Measurements from ENCODE around the gene SLF2.

The SLF2 gene

DNA sequence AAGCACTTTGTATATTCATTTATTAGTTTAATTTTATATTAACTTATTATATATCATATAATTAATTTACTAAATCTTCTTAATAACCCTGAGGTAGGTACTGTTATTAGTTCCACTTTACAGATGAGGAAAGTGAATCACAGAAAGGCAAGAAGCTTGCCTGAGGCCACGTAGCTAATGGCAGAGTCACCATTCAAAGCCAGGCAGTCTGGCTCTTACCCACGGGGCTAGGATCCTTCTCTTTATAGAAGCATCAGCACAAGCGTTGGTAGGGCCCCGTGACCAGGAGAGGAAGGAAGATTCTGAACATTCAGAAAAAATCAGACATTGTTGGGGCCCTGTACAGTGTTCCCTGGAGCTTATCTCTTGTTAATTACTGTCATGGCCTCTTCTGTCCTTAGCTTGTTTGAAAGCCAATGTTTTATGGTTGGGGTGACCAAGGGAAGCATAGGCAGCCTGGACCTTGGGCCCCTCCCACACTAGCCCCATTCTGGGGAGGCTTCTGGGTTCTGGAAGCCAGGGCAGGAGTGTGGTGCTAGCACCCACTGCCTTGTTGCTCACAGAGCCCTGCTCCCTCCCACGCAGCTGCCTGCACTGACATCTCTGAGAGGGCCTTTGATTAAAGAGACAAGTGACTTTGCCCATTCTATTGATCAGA is 31.1 kb upstream of the SLF2 start:
- peak; percentile 60 for DNase-seq

DNA sequence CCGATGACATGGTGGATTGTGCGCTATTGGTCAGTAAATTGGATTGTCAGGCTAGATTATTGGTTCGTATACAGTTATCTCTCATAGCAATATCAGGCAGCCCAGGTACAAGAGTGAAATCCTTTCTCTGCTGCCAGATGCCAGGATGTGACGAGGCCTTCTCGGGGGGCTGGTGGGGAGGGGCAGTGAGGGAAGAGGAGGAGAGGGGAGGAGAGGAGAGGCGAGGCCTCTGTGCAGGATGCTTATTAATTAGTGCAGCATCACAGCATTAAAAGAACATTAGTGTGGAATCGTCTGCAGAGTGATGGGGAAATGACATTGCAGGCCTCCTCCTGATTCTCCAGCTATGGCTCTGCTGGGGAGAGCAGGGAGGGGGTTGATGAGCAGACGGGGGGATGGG is 30.5 kb upstream of the SLF2 start:
- peak; percentile 37 for DNase-seq

DNA sequence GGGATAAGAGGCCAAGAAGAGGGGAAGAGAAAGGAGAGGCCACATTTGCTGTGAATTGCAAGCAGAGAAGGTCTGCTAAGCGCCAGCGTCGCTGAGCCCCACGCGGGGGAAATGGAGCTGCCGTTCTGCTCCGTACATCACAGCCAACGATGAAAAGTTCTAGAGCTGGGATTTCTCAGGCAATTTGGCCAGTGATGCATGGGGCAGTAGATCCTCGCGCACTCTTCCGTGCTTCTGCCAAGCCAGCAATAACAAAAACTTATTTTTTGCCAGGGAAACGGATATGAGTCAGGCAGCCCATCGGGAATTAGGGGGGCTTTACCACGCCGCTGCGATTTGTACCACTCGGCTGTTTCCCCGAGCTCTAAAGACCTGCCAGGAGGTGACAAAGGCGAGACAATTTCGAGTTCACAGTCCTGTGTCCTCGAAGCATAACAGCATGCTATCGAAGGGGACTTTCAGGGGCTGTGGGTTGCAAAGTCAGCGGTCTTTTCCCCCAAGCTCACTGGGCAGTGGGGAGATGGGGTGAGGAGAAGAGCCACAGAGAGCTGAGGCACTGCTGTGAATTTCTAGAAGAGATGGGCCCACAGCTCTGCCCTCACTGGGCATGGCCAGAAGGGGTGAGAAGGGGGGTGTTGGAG is 30.0 kb upstream of the SLF2 start:
- DNase-seq, result peak; percentile 14

DNA sequence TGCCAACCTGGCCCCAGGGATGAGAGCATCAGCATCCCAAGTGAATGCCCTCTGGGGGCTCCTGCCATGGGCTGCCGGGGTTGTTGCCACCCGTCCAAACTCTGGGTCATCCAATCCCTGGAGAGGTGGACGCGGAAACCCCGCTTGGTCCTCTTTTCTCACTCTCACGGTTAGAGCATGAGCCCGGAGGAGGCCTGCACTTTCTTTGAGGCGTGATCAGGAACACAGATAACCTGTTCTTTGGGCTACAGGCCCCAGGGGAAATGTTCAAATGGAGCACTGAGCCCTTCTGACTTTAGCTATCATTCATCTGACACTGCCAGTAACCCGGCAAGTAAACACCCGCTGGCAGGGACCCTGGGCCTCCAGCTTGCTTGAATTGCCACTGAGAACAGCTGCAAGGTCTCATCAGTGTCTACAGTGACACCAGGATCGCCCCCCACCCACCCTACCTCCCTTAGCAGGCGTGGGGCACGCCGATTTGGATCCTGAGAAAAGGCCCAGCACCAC is 29.4 kb upstream of the SLF2 start:
- peak; percentile 53 for DNase-seq

DNA sequence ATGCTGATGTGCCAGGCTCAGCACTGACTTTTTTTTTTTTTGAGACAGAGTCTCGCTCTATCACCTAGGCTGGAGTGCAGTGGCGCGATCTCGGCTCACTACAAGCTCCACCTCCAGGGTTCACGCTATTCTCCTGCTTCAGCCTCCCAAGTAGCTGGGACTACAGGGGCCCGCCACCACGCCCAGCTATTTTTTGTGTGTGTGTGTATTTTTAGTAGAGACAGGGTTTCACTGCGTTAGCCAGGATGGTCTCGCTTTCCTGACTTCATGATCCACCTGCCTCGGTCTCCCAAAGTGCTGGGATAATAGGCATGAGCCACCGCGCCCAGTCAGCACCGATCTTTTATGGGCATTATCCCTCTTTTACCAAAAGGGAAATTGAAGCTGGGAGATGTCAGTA is 27.2 kb upstream of the SLF2 start:
- DNase-seq, result peak; percentile 27

DNA sequence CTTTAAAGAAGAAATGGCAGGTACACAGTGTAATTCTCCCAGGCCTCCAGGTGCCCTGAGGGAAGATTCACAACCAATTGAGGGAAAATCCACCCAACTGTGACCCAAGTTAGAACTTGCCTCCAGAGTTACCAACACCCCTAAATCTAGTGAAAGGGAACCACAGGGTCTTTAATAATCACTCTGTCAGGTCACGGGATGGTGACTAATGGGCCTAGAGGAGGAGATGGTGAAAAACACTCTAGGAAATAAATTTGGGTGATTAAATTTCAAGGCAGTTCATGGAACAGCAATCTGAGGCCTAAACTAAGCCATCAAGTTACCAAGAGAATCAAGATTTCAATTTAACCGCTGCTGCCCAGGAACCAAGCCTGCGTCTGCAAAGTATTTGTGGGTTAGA is 26.7 kb upstream of the SLF2 start:
- no peak for DNase-seq

DNA sequence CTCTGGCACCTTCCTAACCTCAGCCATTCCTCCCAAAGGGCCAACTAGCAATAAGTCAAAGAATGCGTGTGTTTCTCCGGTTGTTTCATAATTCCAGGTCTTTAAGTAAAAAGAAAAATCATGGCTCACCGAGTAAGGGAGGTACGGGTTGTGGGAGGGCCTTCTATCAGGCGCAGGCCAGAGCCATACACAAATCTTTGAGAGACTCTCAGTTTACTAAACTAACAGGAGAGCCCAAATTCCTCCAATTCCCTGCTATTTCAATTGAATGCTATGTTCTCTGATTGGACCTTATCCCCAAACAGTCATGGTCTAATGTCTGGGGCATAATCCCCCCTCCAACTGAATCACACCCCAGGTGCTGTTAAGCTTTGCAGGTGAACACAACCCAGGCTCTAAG is 26.2 kb upstream of the SLF2 start:
- DNase-seq, result no peak

DNA sequence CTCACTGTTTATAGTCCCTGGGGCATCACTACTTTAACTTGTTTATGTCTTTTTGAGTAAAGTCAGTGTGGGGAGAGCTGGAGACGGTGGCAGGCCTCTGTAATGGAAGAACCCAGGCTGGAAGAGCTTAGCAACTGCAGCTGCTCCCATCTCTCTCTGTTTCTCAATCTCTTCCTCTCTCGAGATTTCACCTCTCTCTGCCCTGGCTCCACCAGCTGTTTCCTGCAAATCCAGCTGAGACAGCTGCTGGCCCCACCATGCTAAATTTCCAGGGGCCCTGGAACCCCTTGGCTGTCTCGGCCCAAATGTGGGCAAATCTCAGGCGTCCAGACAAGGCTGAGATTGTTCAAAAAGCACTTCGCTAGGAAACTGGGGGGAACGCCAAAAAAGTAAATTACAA is 25.8 kb upstream of the SLF2 start:
- peak; percentile 21 for DNase-seq

DNA sequence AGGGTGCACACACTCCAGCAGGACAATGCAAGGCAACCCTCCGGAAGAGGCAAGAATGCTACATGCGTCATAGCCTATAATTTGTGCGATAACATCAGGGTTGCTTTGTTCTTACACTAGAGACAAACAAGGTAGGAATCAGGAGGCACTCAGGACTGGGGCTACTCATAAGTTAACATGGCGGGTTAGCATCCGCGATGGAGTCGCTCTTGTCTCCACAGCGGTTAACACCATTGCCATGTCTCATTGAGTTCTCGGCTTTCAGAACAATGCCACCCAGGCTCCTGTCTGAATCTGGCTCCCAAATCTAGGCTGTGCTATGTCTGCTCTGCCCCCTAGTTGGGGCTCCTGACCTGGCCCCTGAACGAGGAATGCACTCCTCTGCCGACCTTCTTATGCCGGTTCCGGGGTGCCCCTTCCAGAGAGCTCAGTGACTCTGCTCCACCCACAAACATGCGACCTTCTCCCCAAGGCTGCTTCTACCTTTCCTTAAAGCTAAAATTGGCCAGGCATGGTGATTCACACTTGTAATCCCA is 24.9 kb upstream of the SLF2 start:
- DNase-seq, result peak; percentile 14

DNA sequence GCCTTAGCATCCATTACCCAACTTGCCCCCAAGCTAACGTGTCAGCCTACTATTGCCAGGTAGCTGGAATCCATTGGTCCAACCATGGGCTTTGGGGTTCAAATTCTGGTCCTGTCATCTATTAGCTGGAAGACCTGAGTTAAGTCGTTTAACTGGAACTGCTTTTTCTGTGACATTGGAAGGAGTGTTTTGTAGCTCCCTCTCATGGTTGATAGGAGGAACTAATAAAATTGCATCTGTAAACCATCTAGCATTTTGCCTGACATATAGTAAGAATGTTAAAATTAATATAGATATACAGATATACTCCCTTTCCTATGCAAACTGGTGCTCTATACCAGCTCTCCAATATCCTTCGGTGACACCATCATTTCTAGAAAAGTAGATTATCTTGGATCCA is 23.8 kb upstream of the SLF2 start:
- peak; percentile 22 for DNase-seq

DNA sequence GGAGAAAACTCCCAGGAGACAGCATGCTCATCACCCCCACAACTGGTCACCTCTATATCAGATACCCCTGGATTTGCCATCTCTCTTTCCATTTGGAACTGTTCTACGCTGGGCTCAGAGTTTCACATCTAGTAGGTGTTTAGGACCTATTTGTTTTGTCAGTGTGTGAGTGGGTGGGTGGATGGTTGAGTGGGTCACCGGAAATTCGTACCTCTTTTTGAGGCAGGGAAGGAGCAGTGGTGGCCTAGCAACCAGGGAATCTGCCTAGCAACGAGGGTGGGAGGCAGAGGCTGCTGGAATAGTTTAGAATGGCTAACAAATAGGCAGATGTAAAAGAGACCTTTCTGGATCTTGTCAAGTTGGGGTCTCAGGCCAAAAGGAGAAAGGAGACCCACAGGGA is 23.2 kb upstream of the SLF2 start:
- DNase-seq, result no peak

DNA sequence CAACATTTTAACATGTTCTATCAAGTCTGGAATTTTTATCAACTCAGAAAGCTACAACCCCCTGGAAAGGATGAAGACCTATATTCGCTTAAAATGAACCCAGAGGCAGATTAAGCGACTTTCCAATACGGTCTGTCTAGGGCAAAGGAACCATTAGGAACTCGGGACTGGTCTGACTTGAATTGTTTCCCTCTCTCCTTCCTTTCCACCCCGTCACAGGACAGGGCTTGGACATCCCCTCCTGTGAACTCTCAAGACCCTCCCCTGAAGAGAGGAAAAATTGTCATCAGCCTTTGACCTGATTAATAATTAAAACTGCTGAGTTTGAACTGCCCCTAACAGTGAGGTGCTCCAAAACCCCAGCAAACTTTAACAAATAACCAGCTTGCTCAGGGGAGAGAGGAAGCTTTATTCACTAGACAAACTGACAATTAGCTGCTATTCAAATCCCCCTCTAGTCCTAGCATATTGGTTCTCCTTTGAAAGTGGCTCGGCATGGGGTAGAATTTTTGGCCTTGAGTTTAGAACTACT is 22.6 kb upstream of the SLF2 start:
- DNase-seq, result no peak

DNA sequence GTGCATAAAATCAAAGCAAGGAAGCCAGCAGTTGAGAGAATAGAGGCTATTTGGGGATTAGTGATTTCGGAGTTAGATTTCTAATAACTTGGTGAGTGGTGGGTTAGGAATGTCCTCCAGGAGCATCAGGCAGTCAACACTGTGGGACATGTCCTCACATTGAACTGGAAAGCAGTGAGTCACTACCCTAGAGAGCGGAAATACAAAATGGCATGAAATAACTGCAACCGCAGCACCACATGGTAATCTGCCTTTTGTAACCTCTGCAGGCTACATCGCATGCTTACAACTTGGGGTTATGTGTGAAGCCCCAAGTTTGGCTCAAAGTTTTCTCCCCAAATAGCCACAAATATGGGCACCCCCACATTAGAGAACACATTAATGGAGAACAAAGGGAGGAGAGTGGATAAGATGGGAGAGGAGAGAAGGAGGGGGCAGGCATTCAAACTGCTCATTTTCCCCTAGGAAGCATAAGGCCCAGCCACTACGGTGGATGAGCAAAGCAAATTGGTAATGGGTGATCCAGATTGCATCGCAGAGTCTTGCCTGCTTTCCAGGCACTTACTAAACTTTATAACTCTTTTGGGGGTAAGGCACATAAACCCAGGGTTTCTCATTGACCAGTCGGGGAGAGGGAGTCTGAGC is 22.0 kb upstream of the SLF2 start:
- peak; percentile 30 for DNase-seq

DNA sequence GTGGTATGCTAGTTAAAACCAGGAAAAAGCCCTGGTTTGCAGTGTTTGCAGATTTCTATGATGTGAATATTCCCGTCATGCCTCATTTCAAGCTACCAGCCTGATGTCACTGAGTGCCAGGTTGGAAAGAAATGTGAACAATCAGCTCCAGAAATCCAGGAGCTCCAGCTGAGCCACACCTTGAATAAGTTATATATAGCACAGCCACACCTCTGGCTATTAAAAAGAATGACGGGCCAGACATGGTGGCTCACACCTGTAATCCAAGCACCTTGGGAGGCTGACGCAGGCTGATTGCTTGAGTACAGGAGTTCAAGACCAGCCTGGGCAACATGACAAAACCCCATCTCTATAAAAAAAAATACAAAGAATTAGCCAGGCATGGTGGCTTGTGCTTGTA is 18.7 kb upstream of the SLF2 start:
- no peak for DNase-seq

DNA sequence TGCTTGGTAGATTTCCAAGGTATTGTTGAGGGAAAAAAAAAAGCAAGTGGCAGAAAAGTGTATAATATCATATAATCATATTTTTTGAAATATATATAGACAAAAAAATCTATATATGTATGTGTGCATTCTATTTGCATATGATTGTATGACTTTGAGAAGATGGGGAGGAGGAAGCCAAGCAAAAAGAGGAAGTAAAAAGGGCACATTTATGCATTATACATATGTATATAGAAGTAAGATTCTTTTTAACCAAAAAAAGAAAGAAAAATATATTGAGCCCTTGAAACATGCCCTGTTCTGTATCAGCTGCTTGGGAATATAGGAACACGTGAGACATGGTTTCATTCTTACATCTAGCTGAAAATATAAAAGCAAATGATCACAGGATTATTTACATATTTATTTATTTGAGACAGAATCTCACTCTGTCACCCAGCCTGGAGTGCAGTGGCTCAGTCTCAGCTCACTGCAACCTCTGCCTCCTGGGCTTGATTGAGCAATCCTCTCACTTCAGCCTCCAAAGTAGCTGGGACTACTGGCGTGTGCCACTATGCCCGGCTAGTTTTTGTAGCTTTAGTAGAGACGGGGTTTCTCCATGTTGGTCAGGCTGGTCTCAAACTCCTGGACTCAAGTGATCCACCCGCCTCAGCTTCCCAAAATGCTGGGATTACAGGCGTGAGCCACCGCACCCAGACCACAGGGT is 18.0 kb upstream of the SLF2 start:
- no peak for DNase-seq

DNA sequence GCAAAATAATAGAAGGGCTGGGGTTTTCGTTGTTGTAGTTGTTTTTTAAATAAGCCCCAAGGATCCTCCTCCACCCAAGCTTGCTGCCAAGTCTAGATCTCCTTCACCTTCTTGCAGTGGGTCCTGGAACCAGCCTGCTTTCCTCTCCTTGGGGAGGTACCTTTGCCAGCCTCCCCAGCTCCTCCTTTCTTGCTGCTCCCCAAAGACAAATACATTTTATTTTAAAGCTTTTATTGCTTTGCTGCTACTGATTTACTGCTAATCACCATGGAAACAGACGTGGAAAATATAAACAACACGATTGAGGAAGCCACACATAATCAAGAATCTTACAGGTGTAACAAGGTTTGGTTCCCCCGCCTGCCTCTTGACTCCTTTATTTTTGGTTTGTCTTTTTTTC is 17.4 kb upstream of the SLF2 start:
- DNase-seq, result no peak

DNA sequence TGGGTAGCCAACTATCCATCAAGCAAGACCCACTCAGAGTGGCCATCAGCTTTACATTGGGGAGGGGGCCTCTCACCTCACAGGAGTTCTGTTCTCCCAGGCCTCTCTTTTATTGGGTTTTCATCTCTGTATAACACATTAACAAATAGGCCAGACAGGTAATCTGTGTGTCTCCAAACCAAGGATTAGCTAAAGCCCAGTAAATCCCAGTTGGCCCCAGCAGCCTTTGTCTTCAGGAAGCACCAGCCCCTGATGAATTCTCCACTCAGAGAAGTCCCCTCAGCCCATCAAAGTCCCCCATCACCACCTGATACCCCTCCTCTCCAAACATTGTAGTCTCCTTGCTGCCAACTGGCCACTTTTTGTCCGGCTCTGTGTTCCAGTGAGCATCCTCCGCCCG is 16.9 kb upstream of the SLF2 start:
- no peak for DNase-seq

DNA sequence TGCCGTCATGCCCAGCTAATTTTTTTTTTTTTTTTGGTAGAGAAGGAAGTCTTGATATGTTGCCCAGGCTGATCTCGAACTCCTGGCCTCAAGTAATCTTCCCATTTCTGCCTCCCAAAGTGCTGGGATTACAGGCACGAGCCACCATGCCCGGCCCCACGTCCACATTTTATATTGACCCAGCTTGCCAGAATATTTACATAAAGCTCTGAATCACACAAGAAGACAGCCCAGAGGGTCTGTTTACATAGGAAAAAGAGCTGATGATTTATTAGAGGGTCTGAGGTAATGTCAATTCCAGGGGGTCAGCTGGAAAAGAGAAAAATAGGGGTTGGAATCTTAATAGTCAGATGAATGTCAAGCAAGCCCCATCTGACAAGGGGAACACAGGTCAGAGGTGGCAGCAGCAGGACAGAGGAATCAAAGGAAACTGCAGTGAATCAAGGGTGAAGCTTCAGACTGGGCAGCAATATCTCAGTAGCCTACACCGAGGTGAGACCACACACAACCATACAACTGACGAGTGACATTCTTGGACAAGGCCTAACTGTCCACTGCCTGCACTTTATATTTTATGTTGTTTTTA is 15.8 kb upstream of the SLF2 start:
- no peak for DNase-seq

DNA sequence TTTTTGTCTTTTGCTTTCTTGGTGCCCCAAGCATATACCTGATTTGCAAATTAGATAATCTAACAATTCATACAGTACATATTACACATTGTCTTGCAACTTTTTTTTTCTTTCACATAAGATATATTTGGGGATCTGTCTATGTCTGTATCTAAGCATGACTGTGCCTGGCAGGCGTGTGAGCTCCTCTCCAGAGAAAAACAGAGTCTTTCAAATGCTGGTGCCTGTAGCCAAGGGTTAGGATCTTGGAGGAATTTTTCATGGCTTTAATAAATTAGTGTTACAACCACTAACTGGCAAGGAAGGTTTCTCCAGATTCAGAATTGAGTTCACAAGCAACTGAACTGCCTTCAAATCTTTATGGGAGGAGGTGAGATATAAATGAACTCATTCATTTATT is 14.8 kb upstream of the SLF2 start:
- DNase-seq, result no peak

DNA sequence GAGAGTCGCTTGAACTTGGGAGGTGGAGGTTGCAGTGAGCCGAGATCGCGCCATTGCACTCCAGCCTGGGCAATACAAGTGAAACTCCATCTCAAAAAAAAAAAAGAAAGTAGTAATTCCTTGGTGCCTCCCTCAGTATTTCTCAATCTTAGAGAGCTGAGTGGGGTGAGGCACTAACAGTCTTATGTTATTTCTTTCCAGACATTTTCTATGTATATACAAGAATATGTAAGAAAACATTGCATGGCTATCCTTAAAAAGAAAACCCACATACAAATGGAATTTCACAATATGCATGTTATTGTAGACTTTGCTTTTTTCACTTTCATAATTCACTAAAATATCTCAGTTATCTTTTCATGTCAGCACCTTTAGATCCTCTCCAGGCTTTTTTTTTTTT is 13.6 kb upstream of the SLF2 start:
- DNase-seq, result no peak

DNA sequence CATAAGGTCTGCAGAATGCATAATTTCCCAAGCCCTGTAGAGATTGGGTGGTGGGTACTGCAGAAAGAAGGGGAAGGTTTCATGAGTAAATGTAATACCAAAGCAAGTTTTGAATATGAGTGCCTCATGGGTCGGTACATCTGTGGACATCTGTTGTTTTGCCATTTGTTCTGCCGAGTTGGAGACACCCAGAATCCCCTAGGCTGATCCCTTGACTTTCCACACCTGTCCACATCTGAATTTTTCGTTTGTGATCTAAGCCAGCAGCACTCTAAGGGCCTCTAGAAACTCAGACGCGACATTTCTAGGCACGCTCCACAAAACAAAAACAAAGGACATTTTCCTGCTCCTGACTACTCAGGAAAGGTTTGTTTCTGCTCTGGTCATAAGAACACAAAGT is 11.7 kb upstream of the SLF2 start:
- no peak for DNase-seq

DNA sequence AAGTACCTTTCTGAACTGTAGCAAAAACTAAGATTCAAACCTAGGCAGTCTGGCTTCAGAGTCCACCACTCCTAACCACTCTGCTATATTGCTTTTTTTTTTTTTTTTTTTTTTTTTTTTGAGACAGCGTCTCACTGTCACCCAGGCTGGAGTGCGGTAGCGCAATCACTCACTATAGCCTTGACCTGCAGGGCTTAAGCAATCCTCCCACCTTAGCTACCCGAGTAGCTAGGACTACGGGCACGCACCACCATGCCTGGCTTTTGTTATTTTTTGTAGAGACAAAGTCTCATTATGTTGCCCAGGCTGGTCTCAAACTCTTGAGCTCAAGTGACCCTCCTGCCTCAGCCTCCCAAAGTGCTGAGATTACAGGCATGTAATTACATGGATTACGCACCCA is 10.1 kb upstream of the SLF2 start:
- no peak for DNase-seq

DNA sequence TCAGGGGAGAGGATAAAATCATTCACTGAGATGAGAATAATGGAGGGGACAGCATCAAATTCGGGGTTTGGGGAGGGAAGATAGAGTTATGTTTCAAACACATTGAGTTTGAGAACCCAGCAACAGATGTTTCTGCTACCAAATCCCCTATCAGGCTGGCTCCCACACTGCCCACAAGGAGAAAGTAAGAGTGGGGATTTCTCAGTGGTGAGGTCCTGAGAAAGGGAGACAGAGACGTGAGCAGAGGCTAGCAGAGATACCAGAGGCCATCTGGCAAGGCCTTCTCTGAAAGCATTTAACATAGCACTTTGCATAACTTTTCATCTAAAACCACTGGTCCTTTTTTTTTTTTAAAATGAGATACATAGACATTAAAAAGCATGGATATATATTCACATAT is 7.8 kb upstream of the SLF2 start:
- no peak for DNase-seq
